SHP77 (cell line): ENCODE measurements around the gene TUBA8.
"Not testable (repeated sequence)": the region's sequence is repeated elsewhere in the genome, so short reads cannot be mapped to it uniquely, and the experiment has no call there.

Source experiments
- DNase-seq, 2 experiments: peaks; one replicate each; lab custom pipeline; 2025; lab: John Stamatoyannopoulos, UW

The TUBA8 gene

GRCh38 chr22:18106550-18107341 lies 3.9 kb upstream of the TUBA8 start:
- not testable (repeated sequence) for DNase-seq

- no peak for DNase-seq
Observed at GRCh38 chr22:18108187-18108586, 2.4 kb upstream of the TUBA8 start.

DNA sequence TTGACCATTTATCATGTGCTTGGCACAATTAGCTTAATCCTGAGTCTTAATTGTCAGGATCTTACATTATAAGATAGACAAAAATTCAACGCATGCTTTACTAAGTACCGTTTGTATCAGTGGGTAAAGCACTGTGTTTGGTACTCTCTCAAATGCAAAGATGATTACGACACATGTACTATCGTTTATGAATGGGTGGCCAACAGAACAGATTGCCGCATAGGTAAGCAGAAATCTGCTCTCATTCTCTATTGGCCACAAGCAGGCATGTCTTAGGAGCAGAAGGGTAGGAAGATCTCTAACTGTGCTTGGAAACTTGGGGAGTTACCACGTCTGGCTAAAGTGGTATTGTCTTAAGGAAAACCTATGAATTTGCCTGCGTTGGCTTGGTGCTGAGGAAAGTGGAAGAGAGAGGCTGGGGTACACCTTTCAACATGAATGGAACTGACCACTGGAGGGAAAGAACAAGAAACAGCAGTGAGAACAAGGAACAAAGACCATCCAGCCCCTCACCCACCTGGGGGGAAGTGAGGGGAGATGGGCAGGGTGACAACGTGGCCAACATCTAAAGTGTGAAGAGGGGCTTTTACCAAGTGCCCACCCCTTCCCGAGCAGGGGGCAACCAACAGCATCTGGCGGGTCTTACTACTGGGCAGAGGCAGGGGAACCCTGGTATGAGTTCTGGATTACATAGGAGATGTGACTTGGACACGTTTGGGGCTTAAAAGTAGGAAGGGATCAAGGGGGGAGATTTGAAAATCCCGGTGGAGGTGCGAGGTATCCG lies 1.0 kb upstream of the TUBA8 start:
- no peak for DNase-seq

- no peak for DNase-seq
Observed at GRCh38 chr22:18110954-18111758, 547 bp downstream of the TUBA8 start.

DNA sequence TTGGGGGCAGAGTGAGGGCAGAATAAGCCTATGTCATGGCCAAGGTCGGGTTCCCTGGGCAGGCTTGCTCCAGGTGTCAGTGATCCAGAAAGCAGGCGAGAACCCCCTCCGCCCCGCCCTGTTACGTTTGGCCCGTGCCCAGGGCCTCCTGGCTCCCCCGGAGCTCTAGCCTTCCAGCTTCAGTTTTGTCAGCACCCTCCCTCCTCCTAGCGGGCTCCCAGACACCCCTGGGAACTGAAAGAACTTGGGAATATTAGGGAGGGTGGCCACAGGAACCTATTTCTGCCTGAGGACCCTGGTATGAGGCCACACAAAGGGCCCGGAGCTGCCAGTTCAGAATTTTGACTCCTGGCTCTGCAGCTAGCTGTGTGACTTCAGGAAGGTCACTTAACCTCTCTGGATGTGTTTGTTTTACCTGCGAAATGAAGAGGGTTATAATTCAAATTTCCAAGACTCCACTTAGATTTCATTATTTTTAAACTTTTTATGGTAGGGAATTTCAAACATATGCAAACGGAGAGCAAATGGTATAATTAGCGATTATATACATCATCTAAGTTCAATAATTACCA lies 1.2 kb downstream of the TUBA8 start:
- no peak for DNase-seq

DNA sequence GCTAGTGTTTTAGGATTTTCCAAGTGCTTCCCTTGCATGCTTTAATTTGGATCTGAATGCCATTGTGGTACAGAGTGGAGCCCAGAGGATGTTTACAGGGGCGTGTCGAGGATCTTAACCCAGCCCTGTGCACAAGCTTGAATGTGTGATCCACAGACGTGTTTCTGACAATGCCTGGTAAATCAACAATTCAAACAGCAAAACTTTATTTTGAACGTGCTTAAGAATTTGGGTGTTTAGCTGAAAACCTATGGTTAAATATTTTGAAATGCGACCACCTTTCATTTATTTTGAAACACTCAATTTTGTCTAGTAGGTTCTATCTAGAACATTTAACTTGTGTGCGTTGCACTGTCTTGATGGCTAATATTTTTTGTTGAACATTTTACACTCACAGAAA lies 1.8 kb downstream of the TUBA8 start:
- DNase-seq = no peak

GRCh38 chr22:18113680-18114394 lies 3.2 kb downstream of the TUBA8 start:
- DNase-seq = no peak

- no peak for DNase-seq
Observed at GRCh38 chr22:18114495-18114894, 3.9 kb downstream of the TUBA8 start.

- no peak for DNase-seq
Observed at GRCh38 chr22:18114976-18115652, 4.5 kb downstream of the TUBA8 start.

- no peak for DNase-seq
Observed at GRCh38 chr22:18115906-18116371, 5.3 kb downstream of the TUBA8 start.

- peak in 1 of 2 experiments; percentile 18 for DNase-seq
Observed at GRCh38 chr22:18116634-18117033, 6.0 kb downstream of the TUBA8 start.

- no peak for DNase-seq
Observed at GRCh38 chr22:18118345-18118915, 7.8 kb downstream of the TUBA8 start.

DNA sequence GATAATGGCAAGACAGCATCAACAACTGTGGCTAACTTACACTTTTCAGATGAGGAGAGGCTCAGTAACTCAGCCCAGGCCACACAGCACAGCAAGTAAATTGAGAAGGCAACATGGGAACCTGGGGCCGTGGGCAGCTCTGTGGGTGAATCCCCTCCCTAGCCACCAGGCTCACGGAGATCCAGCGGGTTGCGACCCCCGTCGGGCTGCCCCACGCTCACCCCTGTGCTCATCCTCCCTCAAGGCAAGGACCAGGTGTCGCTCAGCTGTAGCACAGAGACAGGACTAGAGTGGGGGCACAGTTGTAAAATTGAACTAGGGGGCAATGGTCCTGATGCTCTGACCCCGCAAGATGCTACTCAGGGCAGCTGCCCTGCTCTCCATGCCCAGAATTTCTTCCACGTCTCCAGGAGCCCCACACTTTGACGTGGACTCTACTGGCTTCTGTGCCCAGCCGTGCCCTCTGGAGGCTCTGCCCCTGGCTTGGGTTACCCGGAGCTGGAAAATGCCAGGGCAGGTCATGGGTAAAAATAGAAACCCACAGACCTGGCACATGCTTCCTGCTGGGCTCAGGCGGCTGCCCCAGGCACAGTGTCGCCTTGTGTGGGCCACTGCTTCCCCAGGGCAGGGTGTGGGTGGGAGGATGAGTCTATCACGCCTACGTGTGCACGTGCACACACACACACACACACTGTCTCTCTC lies 9.0 kb downstream of the TUBA8 start:
- no peak for DNase-seq

GRCh38 chr22:18120857-18121256 lies 10.2 kb downstream of the TUBA8 start:
- no peak for DNase-seq

DNA sequence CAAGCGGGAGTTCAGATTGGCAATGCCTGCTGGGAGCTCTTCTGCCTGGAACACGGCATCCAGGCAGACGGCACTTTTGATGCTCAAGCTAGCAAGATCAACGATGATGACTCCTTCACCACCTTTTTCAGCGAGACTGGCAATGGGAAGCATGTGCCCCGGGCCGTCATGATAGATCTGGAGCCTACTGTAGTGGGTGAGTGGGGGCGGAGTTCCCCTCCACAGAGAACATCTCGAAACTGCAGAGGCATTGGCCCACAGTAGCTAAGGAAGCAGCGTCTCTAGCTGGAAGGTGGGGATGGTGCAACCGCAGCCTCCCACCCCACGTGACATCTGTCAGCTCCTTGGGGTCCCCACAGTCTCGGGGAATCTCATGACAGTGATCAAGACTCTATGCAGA lies 10.9 kb downstream of the TUBA8 start:
- no peak for DNase-seq

DNA sequence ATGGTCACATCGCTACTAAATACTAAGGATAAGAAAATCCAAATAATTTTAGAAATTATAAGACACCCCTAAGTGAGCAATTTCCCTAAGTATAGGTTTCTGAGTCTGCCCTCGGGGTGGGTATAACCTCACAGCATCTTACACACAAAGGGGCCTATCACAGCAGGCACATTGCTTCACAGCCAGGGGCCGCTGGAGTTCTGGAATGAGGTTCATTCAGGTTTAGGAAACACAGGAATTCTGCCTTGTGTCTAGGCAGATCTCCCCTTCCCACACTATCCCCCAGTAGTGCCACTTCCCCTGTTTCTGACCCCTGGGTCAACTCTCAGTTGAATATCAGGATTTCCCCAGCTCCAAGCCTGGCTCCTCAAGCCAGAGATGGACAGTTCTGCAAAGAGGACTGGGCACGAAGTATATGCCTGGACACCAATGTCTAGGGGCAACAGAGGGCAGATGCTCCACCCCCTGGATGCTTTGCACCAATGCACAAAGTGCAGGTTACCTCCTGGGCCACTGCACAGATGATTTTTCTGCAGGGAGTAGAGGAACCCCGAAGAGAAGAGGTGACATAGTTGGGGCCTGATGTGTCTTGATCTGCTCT lies 11.4 kb downstream of the TUBA8 start:
- DNase-seq = no peak

- DNase-seq = not testable (repeated sequence)
Observed at GRCh38 chr22:18123476-18124025, 12.9 kb downstream of the TUBA8 start.

DNA sequence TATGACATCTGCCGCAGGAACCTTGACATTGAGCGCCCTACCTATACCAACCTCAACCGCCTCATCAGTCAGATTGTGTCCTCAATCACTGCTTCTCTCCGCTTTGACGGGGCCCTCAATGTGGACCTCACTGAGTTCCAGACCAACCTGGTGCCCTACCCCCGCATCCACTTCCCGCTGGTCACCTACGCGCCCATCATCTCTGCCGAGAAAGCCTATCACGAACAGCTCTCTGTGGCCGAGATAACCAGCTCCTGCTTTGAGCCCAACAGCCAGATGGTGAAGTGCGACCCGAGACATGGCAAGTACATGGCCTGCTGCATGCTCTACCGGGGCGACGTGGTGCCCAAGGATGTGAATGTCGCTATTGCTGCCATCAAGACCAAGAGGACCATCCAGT lies 16.0 kb downstream of the TUBA8 start:
- no peak for DNase-seq

DNA sequence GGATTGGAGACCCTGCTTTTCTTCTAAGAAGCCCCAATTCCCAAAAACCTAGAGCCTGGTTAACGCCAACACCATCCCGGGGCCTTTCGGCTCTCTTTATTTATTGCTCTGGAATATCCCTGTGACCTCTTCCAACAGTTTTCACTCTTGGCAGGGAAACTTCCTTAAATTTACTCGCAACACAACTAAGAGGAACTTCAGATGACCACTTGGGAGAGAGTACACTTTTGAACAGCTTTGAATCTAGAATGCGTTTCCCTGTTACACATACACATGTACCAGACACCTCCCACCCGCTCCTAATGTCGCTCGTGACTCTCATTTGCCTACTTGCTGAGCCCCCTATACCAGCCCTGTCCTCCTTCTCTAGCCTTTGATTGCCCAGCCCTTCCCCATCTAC lies 19.4 kb downstream of the TUBA8 start:
- no peak for DNase-seq
